HEK293 (cell line): Measurements from ENCODE around the gene PWWP2B.

Source experiments
- CTCF ChIA-PET: fragments of 350-600 bp; formaldehyde crosslinking; extraction: SDS; loops from one replicate; lab custom pipeline; 2021; ENCODE audit warnings: antibody characterized with exemption; lab: Yijun Ruan, JAX
- POLR2A ChIA-PET: fragments of 300-600 bp; formaldehyde crosslinking; extraction: SDS; loops from one replicate; lab custom pipeline; 2020; ENCODE audit warnings: antibody characterized with exemption, inconsistent platforms; lab: Yijun Ruan, JAX
- H3K27ac ChIP-seq: fragments of 200-500 bp; sonication (Bioruptor generic); 2 replicates; pipeline ENCODE4 v1.5.1; 2014; ENCODE audit warnings: low read depth, low read length, control low read depth, inconsistent platforms; ENCODE audit errors: extremely low read depth
- H3K36me3 ChIP-seq, 2 experiments: fragments of 200-500 bp in 1 of 2; sonication (Bioruptor generic) in 1 of 2; 1 replicate in 1 of 2; 2 replicates in 1 of 2; pipeline ENCODE4 v1.5.1; 2014 to 2017; ENCODE audit warnings: inconsistent platforms in 2 of 2, low read length in 2 of 2; ENCODE audit not compliant: control insufficient read depth in 2 of 2, insufficient read depth in 1 of 2
- H3K4me1 ChIP-seq: fragments of 200-500 bp; sonication (Bioruptor generic); 2 replicates; pipeline ENCODE4 v1.5.1; 2014; ENCODE audit warnings: mild to moderate bottlenecking, low read length, inconsistent platforms; ENCODE audit not compliant: control insufficient read depth, insufficient read depth
- H3K4me3 ChIP-seq: 2 replicates; pipeline ENCODE4 v1.5.1; 2011; ENCODE audit warnings: low read depth, mild to moderate bottlenecking, control low read depth, low read length, moderate library complexity
- H3K9me3 ChIP-seq: fragments of 200-500 bp; sonication (Bioruptor generic); 2 replicates; pipeline ENCODE4 v1.5.1; 2014; ENCODE audit warnings: low read depth, low read length, inconsistent platforms; ENCODE audit not compliant: control insufficient read depth, insufficient read depth
- GLIS2 ChIP-seq: fragments of 450-650 bp; formaldehyde crosslinking; IDR thresholded peaks from 2 replicates; pipeline ENCODE4 v1.5.1; 2016; ENCODE audit warnings: missing biosample characterization, missing genetic modification characterization
- KLF9 ChIP-seq: fragments of 450-650 bp; formaldehyde crosslinking; IDR thresholded peaks from 2 replicates; pipeline ENCODE4 v1.5.1; 2016; ENCODE audit warnings: missing biosample characterization, missing genetic modification characterization, low read depth
- PRDM10 ChIP-seq: fragments of 450-650 bp; formaldehyde crosslinking; IDR thresholded peaks from 2 replicates; pipeline ENCODE4 v1.5.1; 2016; ENCODE audit warnings: missing biosample characterization, missing genetic modification characterization
- YY2 ChIP-seq: fragments of 450-650 bp; formaldehyde crosslinking; IDR thresholded peaks from 2 replicates; pipeline ENCODE4 v1.5.1; 2016; ENCODE audit warnings: missing biosample characterization, missing genetic modification characterization
- ZBTB7A ChIP-seq: fragments of 450-650 bp; formaldehyde crosslinking; IDR thresholded peaks from 2 replicates; pipeline ENCODE4 v1.5.1; 2016; ENCODE audit warnings: low read depth, missing biosample characterization, missing genetic modification characterization
- ZNF121 ChIP-seq: fragments of 450-650 bp; formaldehyde crosslinking; IDR thresholded peaks from 2 replicates; pipeline ENCODE4 v1.5.1; 2016; ENCODE audit warnings: missing biosample characterization, missing genetic modification characterization
- ZNF140 ChIP-seq: fragments of 450-650 bp; formaldehyde crosslinking; IDR thresholded peaks from 2 replicates; pipeline ENCODE4 v1.5.1; 2016; ENCODE audit warnings: missing biosample characterization, missing genetic modification characterization
- ZNF16 ChIP-seq: fragments of 450-650 bp; formaldehyde crosslinking; IDR thresholded peaks from 2 replicates; pipeline ENCODE4 v1.5.1; 2016; ENCODE audit warnings: low read depth, missing biosample characterization, missing genetic modification characterization
- ZNF223 ChIP-seq: fragments of 450-650 bp; formaldehyde crosslinking; IDR thresholded peaks from 2 replicates; pipeline ENCODE4 v1.5.1; 2016; ENCODE audit warnings: missing biosample characterization, missing genetic modification characterization
- ZNF302 ChIP-seq: fragments of 450-650 bp; formaldehyde crosslinking; IDR thresholded peaks from 2 replicates; pipeline ENCODE4 v1.5.1; 2016; ENCODE audit warnings: missing biosample characterization, missing genetic modification characterization, low read depth
- ZNF426 ChIP-seq: fragments of 450-650 bp; formaldehyde crosslinking; IDR thresholded peaks from 2 replicates; pipeline ENCODE4 v1.5.1; 2017; ENCODE audit warnings: missing biosample characterization, missing genetic modification characterization, mild to moderate bottlenecking, inconsistent platforms, moderate library complexity
- ZNF555 ChIP-seq: fragments of 450-650 bp; formaldehyde crosslinking; conservative IDR thresholded peaks from 2 replicates; pipeline ENCODE4 v1.5.1; 2017; ENCODE audit warnings: missing biosample characterization, mild to moderate bottlenecking, missing genetic modification characterization, inconsistent platforms

PWWP2B gene

DNA sequence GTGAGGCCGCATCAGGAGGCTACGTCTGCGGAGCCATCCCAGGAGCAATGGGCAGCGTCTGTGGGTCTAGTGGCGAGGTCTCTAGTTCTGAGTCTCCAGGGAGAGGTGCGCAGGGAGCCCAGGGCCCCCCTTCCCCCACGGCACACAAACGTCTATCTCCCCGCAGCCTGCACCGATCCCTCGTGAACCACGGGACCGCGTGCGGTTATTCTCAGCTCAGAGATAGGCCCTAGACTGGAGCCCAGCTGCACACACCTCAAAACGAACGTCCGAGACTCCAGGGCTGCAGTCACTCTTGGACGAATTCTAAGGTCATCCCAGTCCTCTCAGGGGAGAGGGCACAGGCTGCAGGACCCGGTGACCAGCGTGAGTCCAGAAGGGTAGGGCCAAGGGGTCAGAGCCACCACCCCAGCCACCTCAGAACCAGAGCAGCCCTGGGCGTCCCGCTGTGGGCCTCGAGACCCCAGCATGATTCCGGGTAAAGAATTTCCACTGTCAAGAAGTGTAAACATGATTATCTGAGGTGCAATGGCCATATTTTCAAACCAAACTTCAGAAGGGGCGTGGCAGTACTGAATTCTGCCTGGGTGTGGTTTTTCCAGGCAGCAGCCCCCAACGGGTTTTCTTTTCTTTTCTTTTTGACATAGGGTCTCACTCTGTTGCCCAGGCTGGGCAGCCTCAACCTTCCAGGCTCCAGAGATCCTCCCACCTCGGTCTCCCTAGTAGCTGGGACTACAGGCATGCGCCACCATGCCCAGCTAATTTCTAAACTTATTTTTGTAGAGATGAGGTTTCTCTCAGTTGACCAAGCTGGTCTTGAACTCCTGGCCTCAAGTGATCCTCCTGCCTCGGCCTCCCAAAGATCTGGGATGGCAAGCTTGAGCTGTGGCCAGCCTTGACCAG lies 57.5 kb downstream of the PWWP2B start:
- POLR2A ChIA-PET: no interaction called here
- Histone ChIP-seq H3K9me3 (no peaks in the 10 kb centered on the region), H3K4me3 (no peak overlapping the region), H3K4me1 (no peaks in the 10 kb centered on the region; the same call in 1 of the 2 replicates), H3K27ac (no peak overlapping the region), H3K36me3 (no peaks in the 10 kb centered on the region)
- CTCF ChIA-PET: interaction anchor here (0.5 to 1.9 kb wide), 18 partner anchors 9 to 451 kb away, joined by 3 to 7 read pairs (median 3); no protein-coding TSS in a partner anchor
- TF ChIP-seq ZNF302 (tag by site-specific recombination) (no peak), ZNF426 (tag by site-specific recombination) (no peak), ZNF140 (no peak), ZNF121 (tag by site-specific recombination) (0 out of 2 replicates have a peak, but pooled peaks have one; percentile 27), ZNF223 (no peak), KLF9 (tag by site-specific recombination) (0 out of 2 replicates have a peak, but pooled peaks have one; percentile 31), YY2 (tag by site-specific recombination) (no peak)

- H3K27ac ChIP-seq: no peak overlapping the region
- ChIA-PET CTCF (interaction anchor here (0.7 to 1.2 kb wide), 5 partner anchors 66 to 244 kb away, joined by 3 to 4 read pairs (median 3); no protein-coding TSS in a partner anchor), POLR2A (no interaction called here)
- no peak overlapping the region for H3K4me3 ChIP-seq
- no peaks in the 10 kb centered on the region for H3K9me3 ChIP-seq
- no peak for TF ChIP-seq ZNF16
- TF ChIP-seq ZNF555: no peak
- no peaks in the 10 kb centered on the region for H3K4me1 ChIP-seq
- H3K36me3 ChIP-seq: no peaks in the 10 kb centered on the region
Measured at GRCh38 chr10:132455441-132455971, 58.5 kb downstream of the PWWP2B start.

DNA sequence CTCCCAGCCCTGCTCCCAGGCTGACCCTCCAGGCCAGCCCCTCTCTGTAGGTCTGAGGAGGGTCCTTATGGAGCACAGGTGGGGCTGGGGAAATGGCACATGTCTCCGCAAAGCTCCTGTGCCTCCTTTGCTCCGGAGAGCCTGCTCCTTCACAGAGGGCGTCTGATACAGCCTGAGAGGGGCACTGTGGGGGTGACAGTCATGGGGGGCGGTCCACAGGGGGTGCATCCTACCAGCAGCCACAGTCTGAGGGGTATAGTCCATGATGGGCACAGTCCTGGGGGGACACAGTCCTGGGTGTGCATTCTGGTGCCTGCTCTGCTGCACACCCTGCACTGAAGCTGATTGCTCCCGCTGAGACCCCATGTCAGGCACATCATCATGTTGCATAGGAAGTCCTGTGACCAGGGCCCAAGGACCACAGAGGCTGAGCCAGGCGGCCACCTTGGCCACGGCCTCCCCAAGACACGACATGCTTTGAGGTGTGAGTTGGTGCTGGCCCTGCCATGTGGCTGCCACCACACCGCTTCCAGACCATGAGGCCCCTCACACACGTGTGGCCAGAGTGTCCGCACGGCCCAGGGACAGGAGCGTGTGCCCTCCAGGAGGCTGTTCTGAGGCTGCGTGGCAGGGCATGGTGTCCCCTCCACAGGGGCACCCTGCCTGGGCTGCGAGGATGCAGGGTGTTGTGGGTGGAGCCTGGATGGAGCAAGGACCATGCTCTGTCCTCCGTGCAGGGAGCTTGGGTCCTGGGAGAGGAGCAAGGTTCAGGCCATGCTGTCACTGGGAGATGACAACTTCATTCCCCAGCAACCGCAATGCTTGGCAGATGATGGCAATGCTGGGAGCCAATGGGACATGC lies 59.2 kb downstream of the PWWP2B start:
- TF ChIP-seq ZBTB7A (tag by site-specific recombination): no peak
- TF ChIP-seq GLIS2: 0 out of 2 replicates have a peak, but pooled peaks have one; percentile 28
- Histone ChIP-seq H3K36me3 (no peaks in the 10 kb centered on the region), H3K4me1 (no peaks in the 10 kb centered on the region), H3K4me3 (no peak overlapping the region), H3K27ac (no peak overlapping the region), H3K9me3 (no peaks in the 10 kb centered on the region)
- CTCF ChIA-PET: interaction anchor here (1.6 kb wide), 1 partner anchor 182 kb away, joined by 5 read pairs; no protein-coding TSS in a partner anchor
- POLR2A ChIA-PET: no interaction called here

- TF ChIP-seq ZNF16: no peak
- no peak for TF ChIP-seq PRDM10 (tag by site-specific recombination)
- no peak overlapping the region for H3K4me3 ChIP-seq
- H3K4me1 ChIP-seq: no peaks in the 10 kb centered on the region
- no peak overlapping the region for H3K27ac ChIP-seq
- CTCF ChIA-PET: interaction anchor here (0.6 to 1.6 kb wide), 2 partner anchors 181 to 197 kb away, joined by 3 to 5 read pairs; no protein-coding TSS in a partner anchor
- no peaks in the 10 kb centered on the region for H3K36me3 ChIP-seq
- POLR2A ChIA-PET: no interaction called here
- H3K9me3 ChIP-seq: no peaks in the 10 kb centered on the region
Measured at GRCh38 chr10:132456881-132457280, 59.9 kb downstream of the PWWP2B start.
